Hematopoietic multipotent progenitor cell treated with erythropoietin and hydrocortisone succinate and interleukin-3 and kit ligand, for 17 days (in vitro differentiated cells): ENCODE measurements around the gene UNK.

Experiments used
- DNase-seq: peaks from one replicate; pipeline ENCODE4 v3.0.0-alpha.2; 2015; ENCODE audit warnings: low spot score

UNK gene

DNA sequence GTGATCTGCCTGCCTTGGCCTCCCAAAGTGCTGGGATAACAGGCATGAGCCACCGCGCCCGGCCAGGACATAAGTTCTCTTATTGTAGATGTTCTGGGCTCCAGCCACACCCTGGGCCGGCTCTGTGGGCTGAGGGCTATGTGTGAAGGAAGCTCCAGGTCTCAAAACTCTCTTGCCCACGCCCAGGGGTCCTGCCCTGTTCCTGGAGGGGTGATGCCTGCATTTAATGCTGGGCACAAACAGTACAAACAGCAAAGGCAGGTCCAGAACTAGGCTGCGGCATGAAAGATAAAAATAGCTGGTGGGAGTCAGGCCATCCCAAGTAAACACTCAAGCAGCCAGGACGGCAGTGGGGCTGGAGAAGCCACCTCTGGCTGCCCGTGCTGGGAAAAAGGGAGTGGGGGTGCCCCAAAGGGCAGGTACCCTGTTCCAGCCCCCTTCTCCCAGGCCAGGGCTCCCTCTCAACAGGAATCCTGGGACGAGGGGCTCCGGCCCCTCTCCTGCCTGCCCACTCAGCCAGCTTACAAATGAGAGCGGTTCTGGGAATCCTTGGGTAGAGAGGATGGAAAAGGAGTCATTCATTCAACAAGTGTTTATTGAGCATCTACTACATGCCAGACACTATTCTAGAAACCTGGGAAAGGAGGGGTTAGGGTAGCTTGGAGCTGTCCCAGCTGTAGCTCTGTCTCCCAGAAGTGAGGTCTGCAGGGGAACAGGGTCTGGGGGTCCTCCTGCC, 89.1 kb downstream of the UNK start:
- no peak for DNase-seq

DNA sequence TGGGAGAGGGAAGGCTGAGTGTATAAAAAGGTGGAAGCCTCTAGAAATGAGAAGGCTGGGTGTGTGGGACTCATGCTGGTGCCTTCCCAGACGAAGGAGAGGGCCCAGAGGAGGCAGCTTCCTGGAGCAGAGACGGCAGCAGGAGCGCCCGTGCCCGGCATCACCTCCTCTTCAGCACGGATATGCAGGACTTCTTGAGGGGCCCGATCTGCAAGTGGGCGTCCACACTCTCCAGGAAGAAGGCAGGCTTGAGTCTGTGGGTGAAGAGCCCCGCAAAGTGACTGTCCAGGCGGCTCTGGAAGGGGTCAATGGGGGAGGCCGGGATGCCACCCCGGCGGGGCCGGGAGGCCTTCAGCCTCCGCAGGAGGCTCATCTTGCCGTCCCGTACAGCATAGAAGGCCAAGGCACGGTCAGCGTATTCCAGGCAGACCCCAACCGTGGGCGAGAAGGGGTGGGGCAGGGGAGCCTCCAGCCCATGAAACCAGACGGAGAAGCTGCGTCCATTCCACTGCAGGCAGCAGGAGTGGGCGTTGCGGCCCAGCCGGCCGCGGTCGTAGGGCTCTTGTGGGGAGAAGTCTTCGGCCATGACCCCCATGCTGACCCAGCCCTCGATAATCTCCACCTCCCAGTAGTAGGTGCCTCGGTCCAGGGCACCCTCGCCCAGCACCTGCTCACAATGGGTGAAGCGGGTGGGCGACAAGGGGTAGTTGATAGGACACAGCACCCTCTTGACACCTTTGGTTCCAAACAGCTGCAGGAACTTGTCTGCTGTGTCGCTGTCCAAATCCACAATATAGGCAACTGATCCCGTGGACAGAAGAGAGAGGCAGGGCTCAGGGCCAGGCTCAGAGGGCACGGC, 89.9 kb downstream of the UNK start:
- no peak for DNase-seq
